ENCODE measurements around the gene C2orf69. TPM values are rescaled to one million over a fixed set of nuclear protein-coding genes. Genes with fewer than 3 reads are reported as not detected.

The C2orf69 gene
- total and polyA plus RNA-seq, 4 donors, result 4.5 to 11.1 (median 6.8) TPM

DNA sequence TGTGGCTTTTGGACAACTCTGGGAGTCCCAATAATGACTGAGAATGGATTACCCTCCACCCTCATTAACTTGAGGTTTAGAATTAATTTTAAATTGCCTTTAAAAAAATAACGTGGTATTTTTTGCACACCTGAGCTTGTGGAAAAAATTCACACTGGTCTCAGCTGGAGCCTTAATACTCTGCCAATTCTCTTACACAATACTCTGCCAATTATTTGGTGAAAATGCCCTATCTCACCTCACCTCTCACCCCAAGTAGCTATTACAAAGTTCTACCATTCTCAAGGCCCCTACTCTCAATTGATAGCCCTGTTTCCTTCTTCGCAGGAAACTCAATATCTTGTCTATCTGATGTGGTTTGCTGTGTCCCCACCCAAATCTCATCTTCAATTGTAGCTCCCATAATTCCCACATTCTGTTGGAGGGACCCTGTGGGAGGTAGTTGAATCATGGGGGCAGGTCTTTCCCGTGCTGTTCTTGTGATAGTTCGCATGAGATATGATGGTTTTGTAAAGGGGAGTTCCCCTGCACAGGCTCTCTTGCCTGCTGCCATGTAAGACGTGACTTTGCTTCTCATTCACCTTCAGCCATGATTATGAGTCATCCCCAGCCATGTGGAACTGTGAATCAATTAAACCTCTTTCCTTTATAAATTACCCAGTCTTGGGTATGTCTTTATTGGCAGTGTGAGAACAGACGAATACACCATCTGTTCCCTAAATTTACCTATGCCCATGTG is 27.4 kb upstream of the C2orf69 start:
- no peak for DNase-seq
- peaks cover 0 to 5% (median 0%) of the 10 kb centered on the region in 4 donors for H3K9me3 ChIP-seq (ENCODE audit: control insufficient read depth in 4 of 4, insufficient read depth in 3 of 4, low read length in 3 of 4)
- H3K4me3 ChIP-seq, result no peak overlapping the region
- ATAC-seq (ENCODE audit: insufficient read depth, low FRiP score), result no peak
- no peaks in the 10 kb centered on the region for H3K36me3 ChIP-seq (ENCODE audit: control insufficient read depth in 4 of 4, insufficient read depth in 4 of 4, low read length in 4 of 4)
- H3K27me3 ChIP-seq (ENCODE audit: control insufficient read depth in 3 of 3, insufficient read depth in 3 of 3, low read length in 2 of 3), result peaks cover 0 to 4% (median 0%) of the 10 kb centered on the region in 3 donors
- TF ChIP-seq, protein P1, sequence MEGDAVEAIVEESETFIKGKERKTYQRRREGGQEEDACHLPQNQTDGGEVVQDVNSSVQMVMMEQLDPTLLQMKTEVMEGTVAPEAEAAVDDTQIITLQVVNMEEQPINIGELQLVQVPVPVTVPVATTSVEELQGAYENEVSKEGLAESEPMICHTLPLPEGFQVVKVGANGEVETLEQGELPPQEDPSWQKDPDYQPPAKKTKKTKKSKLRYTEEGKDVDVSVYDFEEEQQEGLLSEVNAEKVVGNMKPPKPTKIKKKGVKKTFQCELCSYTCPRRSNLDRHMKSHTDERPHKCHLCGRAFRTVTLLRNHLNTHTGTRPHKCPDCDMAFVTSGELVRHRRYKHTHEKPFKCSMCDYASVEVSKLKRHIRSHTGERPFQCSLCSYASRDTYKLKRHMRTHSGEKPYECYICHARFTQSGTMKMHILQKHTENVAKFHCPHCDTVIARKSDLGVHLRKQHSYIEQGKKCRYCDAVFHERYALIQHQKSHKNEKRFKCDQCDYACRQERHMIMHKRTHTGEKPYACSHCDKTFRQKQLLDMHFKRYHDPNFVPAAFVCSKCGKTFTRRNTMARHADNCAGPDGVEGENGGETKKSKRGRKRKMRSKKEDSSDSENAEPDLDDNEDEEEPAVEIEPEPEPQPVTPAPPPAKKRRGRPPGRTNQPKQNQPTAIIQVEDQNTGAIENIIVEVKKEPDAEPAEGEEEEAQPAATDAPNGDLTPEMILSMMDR (IDR thresholded peaks at IDR 0.05; ENCODE audit: control extremely low read depth, extremely low read depth), result no peak
- no peak overlapping the region for H3K9ac ChIP-seq (ENCODE audit: insufficient read depth in 1 of 2, low read length in 2 of 2)
- 91 to 95% methylated on average over 6 of the region's 6 CpGs for WGBS, 2 donors
- no peaks in the 10 kb centered on the region for H3K4me1 ChIP-seq (ENCODE audit: control insufficient read depth in 5 of 5, insufficient read depth in 5 of 5, low read length in 5 of 5)
- H3K27ac ChIP-seq (ENCODE audit: low read depth in 1 of 2, low read length in 1 of 2), result no peak overlapping the region

DNA sequence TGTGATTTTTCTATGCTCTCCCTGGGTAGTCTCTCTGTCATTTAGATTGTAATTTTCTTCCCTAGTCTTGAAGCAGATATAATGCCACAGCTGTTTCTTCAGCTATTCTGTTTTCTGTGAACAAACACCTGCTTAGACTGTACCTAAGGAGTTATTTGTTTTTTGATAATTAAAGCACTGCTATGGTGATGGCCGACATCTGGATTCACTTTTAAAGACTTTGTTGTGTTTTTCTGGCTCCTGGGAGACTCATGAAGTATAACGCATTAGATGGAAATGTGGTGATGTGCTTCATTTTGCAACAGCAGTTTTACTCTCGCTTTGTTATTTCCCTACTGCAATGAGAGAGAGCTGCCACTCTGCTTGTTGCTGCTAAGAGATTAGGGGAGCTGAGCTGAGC is 15.7 kb upstream of the C2orf69 start:
- no peaks in the 10 kb centered on the region for H3K9me3 ChIP-seq (ENCODE audit: control insufficient read depth in 4 of 4, insufficient read depth in 3 of 4, low read length in 3 of 4)
- H3K9ac ChIP-seq (ENCODE audit: insufficient read depth in 1 of 2, low read length in 2 of 2), result no peak overlapping the region
- no peaks in the 10 kb centered on the region for H3K4me1 ChIP-seq (ENCODE audit: control insufficient read depth in 5 of 5, insufficient read depth in 5 of 5, low read length in 5 of 5)
- H3K4me3 ChIP-seq, result no peak overlapping the region
- ATAC-seq (ENCODE audit: insufficient read depth, low FRiP score) (no peak), DNase-seq (no peak)
- 79 to 87% methylated on average over 3 of the region's 3 CpGs for WGBS, 2 donors
- TF ChIP-seq, protein P1 (IDR thresholded peaks at IDR 0.05; ENCODE audit: control extremely low read depth, extremely low read depth), result no peak
- H3K27me3 ChIP-seq (ENCODE audit: control insufficient read depth in 3 of 3, insufficient read depth in 3 of 3, low read length in 2 of 3), result no peaks in the 10 kb centered on the region
- H3K36me3 ChIP-seq (ENCODE audit: control insufficient read depth in 4 of 4, insufficient read depth in 4 of 4, low read length in 4 of 4), result no peaks in the 10 kb centered on the region
- H3K27ac ChIP-seq (ENCODE audit: low read depth in 1 of 2, low read length in 1 of 2), result no peak overlapping the region

DNA sequence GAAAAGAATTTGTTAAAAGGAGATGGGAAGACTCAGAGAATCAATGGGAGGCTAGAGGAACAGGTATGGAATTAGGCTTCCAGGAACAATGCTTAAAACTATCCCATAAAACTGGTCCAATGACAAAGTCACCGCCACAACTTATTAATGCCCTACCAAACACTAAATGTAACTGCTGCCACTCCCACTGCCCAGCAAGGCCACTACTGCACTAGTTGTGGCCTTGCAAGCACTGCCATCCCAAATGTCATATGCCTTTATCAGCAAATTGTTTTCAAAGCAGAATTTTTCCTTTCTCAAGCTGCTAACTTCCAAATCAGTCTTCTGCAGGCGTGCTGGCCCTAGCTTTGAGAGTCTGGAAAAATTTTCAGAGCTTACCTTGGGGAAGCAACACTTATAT is 14.5 kb upstream of the C2orf69 start:
- no peak overlapping the region for H3K27ac ChIP-seq (ENCODE audit: low read depth in 1 of 2, low read length in 1 of 2)
- 80 to 91% methylated on average over 2 of the region's 2 CpGs for WGBS, 2 donors
- H3K27me3 ChIP-seq (ENCODE audit: control insufficient read depth in 3 of 3, insufficient read depth in 3 of 3, low read length in 2 of 3), result no peaks in the 10 kb centered on the region
- no peak overlapping the region for H3K9ac ChIP-seq (ENCODE audit: insufficient read depth in 1 of 2, low read length in 2 of 2)
- ATAC-seq (ENCODE audit: insufficient read depth, low FRiP score), result no peak
- no peaks in the 10 kb centered on the region for H3K36me3 ChIP-seq (ENCODE audit: control insufficient read depth in 4 of 4, insufficient read depth in 4 of 4, low read length in 4 of 4)
- TF ChIP-seq, protein P1 (IDR thresholded peaks at IDR 0.05; ENCODE audit: control extremely low read depth, extremely low read depth), result no peak
- no peaks in the 10 kb centered on the region for H3K9me3 ChIP-seq (ENCODE audit: control insufficient read depth in 4 of 4, insufficient read depth in 3 of 4, low read length in 3 of 4)
- no peak for DNase-seq
- H3K4me3 ChIP-seq, result no peak overlapping the region
- H3K4me1 ChIP-seq (ENCODE audit: control insufficient read depth in 5 of 5, insufficient read depth in 5 of 5, low read length in 5 of 5), result no peaks in the 10 kb centered on the region

DNA sequence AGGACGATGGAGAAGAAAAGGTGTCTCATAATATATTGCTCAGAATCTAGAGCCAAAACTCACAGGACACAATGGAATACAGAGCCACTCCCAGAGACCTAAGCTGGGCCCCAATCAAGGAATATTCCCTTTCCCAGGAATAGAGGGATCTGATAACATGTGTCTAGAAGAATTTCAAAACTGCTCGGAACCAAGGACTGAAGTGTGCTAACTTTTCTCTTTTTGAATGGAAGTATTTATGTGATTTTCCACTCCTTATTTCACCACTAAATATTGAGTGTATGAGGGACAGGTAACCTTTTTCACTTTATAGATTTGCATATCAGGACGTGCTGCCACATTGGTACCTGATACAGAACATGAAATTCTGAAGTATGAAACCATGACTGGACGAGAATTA is 9.2 kb upstream of the C2orf69 start:
- H3K4me1 ChIP-seq (ENCODE audit: control insufficient read depth in 5 of 5, insufficient read depth in 5 of 5, low read length in 5 of 5), result no peaks in the 10 kb centered on the region
- TF ChIP-seq, protein P1 (IDR thresholded peaks at IDR 0.05; ENCODE audit: control extremely low read depth, extremely low read depth), result no peak
- H3K4me3 ChIP-seq, result no peak overlapping the region
- H3K27me3 ChIP-seq (ENCODE audit: control insufficient read depth in 3 of 3, insufficient read depth in 3 of 3, low read length in 2 of 3), result no peaks in the 10 kb centered on the region
- 89 to 93% methylated on average over 4 of the region's 4 CpGs for WGBS, 2 donors
- H3K36me3 ChIP-seq (ENCODE audit: control insufficient read depth in 4 of 4, insufficient read depth in 4 of 4, low read length in 4 of 4), result no peaks in the 10 kb centered on the region
- H3K9ac ChIP-seq (ENCODE audit: insufficient read depth in 1 of 2, low read length in 2 of 2), result no peak overlapping the region
- H3K9me3 ChIP-seq (ENCODE audit: control insufficient read depth in 4 of 4, insufficient read depth in 3 of 4, low read length in 3 of 4), result no peaks in the 10 kb centered on the region
- no peak for ATAC-seq (ENCODE audit: insufficient read depth, low FRiP score)
- H3K27ac ChIP-seq (ENCODE audit: low read depth in 1 of 2, low read length in 1 of 2), result no peak overlapping the region
- no peak for DNase-seq
